BJ (cell line): ENCODE measurements around the gene IQCH. TPM values are rescaled to one million over a fixed set of nuclear protein-coding genes. Genes with fewer than 3 reads are reported as not detected.
A peak's percentile ranks its signal among the peaks of the same experiment; 100 is the strongest.
"Not testable (repeated sequence)": the region's sequence is repeated elsewhere in the genome, so short reads cannot be mapped to it uniquely, and the experiment has no call there.

ENCODE experiments used
- CTCF ChIA-PET: fragments of 350-600 bp; formaldehyde crosslinking; extraction: SDS; loops from one replicate; lab custom pipeline; 2021; ENCODE audit warnings: antibody characterized with exemption, inconsistent platforms; lab: Yijun Ruan, JAX
- POLR2A ChIA-PET: fragments of 300-600 bp; sonication (Branson Sonifier 250); formaldehyde crosslinking; extraction: SDS; loops from one replicate; lab custom pipeline; 2021; ENCODE audit warnings: antibody characterized with exemption; lab: Charles Lee
- DNase-seq: peaks from one replicate; pipeline ENCODE4 v3.0.0-alpha.2; 2011; ENCODE audit warnings: low read depth
- H3K27me3 ChIP-seq: 2 replicates; pipeline ENCODE4 v1.6.0; 2011; ENCODE audit warnings: low read length; ENCODE audit not compliant: control insufficient read depth, insufficient read depth
- H3K36me3 ChIP-seq: 2 replicates; pipeline ENCODE4 v1.5.1; 2011; ENCODE audit warnings: low read length; ENCODE audit not compliant: control insufficient read depth, insufficient read depth
- H3K4me3 ChIP-seq: 2 replicates; pipeline ENCODE4 v1.5.1; 2011; ENCODE audit warnings: low read depth, mild to moderate bottlenecking, control low read depth, low read length
- polyA plus RNA-seq: library from polyadenylated mRNA; depleted of rRNA; stranded (reverse); fragments of >200 nt; gene quantifications from 2 replicates; pipeline ENCODE4 v1.2.3, GENCODE V29; 2011
- TF ChIP-seq, protein P1 (sequence below): IDR thresholded peaks from 2 replicates; pipeline ENCODE4 v1.5.1; 2011; ENCODE audit warnings: low read depth, mild to moderate bottlenecking, control low read depth, inconsistent platforms, low read length, moderate library complexity; ENCODE audit not compliant: insufficient read depth

The IQCH gene
- polyA plus RNA-seq, 1 experiment: 0.82 TPM

DNA sequence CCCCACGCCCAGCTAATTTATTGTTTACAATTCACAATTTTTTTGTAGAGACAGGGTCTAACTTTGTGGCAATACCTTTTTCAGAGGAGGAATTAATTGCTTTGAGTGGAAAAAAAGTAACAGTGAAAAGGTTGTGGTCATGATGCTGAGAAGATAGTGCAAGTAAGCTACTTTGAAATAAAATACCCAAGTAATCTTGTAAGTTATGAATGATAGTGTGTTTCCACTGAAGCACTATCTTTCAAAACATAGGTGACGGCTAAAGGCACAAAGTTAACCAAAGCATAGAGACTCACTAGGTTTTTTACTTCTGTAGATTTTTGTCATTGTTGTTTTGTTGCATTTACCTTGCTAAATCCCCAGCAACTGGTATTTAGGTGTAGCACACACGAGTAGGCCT is 165.1 kb downstream of the IQCH start:
- ChIA-PET POLR2A (no interaction called here), CTCF (interaction anchor here (1.1 kb wide), 1 partner anchor 10 kb away, joined by 3 read pairs; no protein-coding TSS in a partner anchor)
- DNase-seq: no peak
- H3K36me3 ChIP-seq: no peaks in the 10 kb centered on the region
- no peaks in the 10 kb centered on the region for H3K27me3 ChIP-seq
- TF ChIP-seq, protein P1, sequence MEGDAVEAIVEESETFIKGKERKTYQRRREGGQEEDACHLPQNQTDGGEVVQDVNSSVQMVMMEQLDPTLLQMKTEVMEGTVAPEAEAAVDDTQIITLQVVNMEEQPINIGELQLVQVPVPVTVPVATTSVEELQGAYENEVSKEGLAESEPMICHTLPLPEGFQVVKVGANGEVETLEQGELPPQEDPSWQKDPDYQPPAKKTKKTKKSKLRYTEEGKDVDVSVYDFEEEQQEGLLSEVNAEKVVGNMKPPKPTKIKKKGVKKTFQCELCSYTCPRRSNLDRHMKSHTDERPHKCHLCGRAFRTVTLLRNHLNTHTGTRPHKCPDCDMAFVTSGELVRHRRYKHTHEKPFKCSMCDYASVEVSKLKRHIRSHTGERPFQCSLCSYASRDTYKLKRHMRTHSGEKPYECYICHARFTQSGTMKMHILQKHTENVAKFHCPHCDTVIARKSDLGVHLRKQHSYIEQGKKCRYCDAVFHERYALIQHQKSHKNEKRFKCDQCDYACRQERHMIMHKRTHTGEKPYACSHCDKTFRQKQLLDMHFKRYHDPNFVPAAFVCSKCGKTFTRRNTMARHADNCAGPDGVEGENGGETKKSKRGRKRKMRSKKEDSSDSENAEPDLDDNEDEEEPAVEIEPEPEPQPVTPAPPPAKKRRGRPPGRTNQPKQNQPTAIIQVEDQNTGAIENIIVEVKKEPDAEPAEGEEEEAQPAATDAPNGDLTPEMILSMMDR: no peak
- no peak overlapping the region for H3K4me3 ChIP-seq

DNA sequence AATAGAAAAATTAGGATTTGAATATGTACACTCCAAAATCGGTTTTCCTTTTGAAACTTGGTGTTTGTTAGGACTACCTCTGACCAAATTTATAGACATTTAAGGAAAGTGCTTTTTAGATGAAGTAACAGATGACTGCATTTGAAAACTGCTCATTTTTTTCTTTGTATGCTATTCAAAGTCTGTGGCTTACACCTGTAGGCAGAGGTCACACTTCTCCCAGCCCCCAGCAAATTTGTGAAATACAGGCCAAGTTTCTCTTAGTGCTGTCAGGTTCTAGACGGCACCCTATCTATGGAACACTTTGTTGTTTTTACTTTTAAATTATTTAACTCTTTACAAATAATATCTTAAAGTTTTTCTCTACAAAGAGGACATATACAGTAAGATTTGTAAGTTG is 165.6 kb downstream of the IQCH start:
- TF ChIP-seq, protein P1: no peak
- POLR2A ChIA-PET: no interaction called here
- Histone ChIP-seq H3K4me3 (no peak overlapping the region), H3K36me3 (no peaks in the 10 kb centered on the region), H3K27me3 (no peaks in the 10 kb centered on the region)
- CTCF ChIA-PET: no interaction called here
- DNase-seq: no peak

DNA sequence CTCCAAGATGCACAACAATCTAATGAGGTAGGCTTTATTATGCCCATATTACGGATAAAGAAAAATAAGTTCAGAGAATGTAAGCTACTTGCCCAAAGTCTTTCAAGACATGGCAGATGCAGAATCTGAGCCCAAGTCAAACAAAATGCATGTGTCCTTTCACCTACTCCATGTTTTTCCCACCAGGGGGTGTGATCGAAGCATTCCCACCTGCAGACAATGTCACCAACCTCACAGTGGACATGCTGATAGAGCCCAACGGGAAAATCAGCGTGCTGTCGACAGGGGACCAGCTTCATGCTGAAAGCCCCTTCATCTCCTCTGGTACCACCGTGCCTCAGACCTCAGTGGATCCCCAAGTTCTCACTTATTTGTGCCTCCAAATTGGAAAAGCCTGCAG is 166.5 kb downstream of the IQCH start:
- CTCF ChIA-PET: interaction anchor here (0.7 to 1.5 kb wide), 3 partner anchors 12 to 105 kb away, joined by 3 to 6 read pairs (median 3); no protein-coding TSS in a partner anchor
- no peak overlapping the region for H3K4me3 ChIP-seq
- H3K27me3 ChIP-seq: no peaks in the 10 kb centered on the region
- POLR2A ChIA-PET: no interaction called here
- H3K36me3 ChIP-seq: no peaks in the 10 kb centered on the region
- TF ChIP-seq, protein P1: no peak
- no peak for DNase-seq

DNA sequence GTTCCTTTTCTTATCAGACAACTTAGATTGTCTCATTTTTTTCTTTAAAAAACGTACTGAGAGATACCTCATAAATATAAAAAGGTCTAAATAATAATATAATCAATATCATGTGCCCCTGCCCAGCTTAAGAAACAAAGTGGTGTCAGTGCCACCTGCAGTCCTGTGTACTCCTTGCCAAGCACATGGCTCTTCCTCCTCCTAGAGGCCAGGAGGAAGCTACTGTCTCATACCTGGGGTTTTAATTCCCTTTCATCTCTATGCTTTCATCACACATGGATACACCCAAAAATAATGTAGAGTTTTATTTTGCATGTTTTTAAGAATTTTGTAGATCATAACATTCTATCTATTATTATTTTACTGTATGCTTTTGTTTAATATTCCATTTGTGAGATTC is 167.7 kb downstream of the IQCH start:
- H3K36me3 ChIP-seq: no peaks in the 10 kb centered on the region
- DNase-seq: no peak
- no peaks in the 10 kb centered on the region for H3K27me3 ChIP-seq
- ChIA-PET CTCF (interaction anchor here (1.5 kb wide), 1 partner anchor 11 kb away, joined by 6 read pairs; no protein-coding TSS in a partner anchor), POLR2A (no interaction called here)
- TF ChIP-seq, protein P1: no peak
- no peak overlapping the region for H3K4me3 ChIP-seq

GRCh38 chr15:67433495-67434099 is 179.0 kb downstream of the IQCH start:
- POLR2A ChIA-PET: no interaction called here
- no peak for DNase-seq
- CTCF ChIA-PET: interaction anchor here (0.6 to 2.6 kb wide), 26 partner anchors 9 to 510 kb away, joined by 3 to 15 read pairs (median 3); no protein-coding TSS in a partner anchor

GRCh38 chr15:67436351-67437250 is 182.0 kb downstream of the IQCH start:
- POLR2A ChIA-PET, H3K4me3 ChIP-seq, DNase-seq, H3K27me3 ChIP-seq, H3K36me3 ChIP-seq: not testable (repeated sequence)
- CTCF ChIA-PET: interaction anchor here (0.6 to 1.6 kb wide), 3 partner anchors 20 to 490 kb away, joined by 4 to 6 read pairs (median 5); no protein-coding TSS in a partner anchor

More at GRCh38 chr15:67433495-67434099, 179.0 kb downstream of the IQCH start:
- H3K36me3 ChIP-seq: no peaks in the 10 kb centered on the region
- H3K4me3 ChIP-seq: no peak overlapping the region
- TF ChIP-seq, protein P1: peak; percentile 82
- no peaks in the 10 kb centered on the region for H3K27me3 ChIP-seq
